MCF 10A (cell line): ENCODE measurements around the gene DNAH3. TPM values are rescaled to one million over a fixed set of nuclear protein-coding genes. Genes with fewer than 3 reads are reported as not detected.

Experiments used
- BruUV-seq: library from RNA; stranded (reverse); fragments of 400-500 nt; replicated peaks from 2 replicates; lab custom pipeline; 2021; lab: Mats Ljungman, UMichigan
- CTCF ChIA-PET: fragments of 300-600 bp; sonication (Branson Sonifier 250); formaldehyde crosslinking; extraction: SDS; loops from one replicate; lab custom pipeline; 2021; ENCODE audit warnings: antibody characterized with exemption, inconsistent platforms; lab: Yijun Ruan, JAX
- POLR2A ChIA-PET: fragments of 300-600, 350-650 bp; sonication (Branson Sonifier 250); formaldehyde crosslinking; extraction: SDS; loops from one replicate; lab custom pipeline; 2020; ENCODE audit warnings: antibody characterized with exemption, inconsistent platforms; lab: Yijun Ruan, JAX
- DNase-seq: peaks from one replicate; pipeline ENCODE4 v3.0.0-alpha.2; 2018; ENCODE audit not compliant: unreplicated experiment
- H3K27ac Mint-ChIP-seq: one replicate; pipeline ENCODE4 v1.8.0; 2022; ENCODE audit warnings: mild to moderate bottlenecking, low read depth, mixed read lengths; ENCODE audit not compliant: unreplicated experiment
- H3K27me3 Mint-ChIP-seq: one replicate; pipeline ENCODE4 v1.8.0; 2022; ENCODE audit warnings: mixed read lengths; ENCODE audit not compliant: insufficient read depth, unreplicated experiment
- H3K36me3 Mint-ChIP-seq: one replicate; pipeline ENCODE4 v1.8.0; 2022; ENCODE audit warnings: mild to moderate bottlenecking, moderate library complexity, mixed read lengths; ENCODE audit not compliant: insufficient read depth, unreplicated experiment
- H3K4me1 Mint-ChIP-seq: one replicate; pipeline ENCODE4 v1.8.0; 2022; ENCODE audit warnings: mixed read lengths; ENCODE audit not compliant: insufficient read depth, unreplicated experiment
- H3K4me3 Mint-ChIP-seq: one replicate; pipeline ENCODE4 v1.8.0; 2022; ENCODE audit warnings: mild to moderate bottlenecking, moderate library complexity, mixed read lengths; ENCODE audit not compliant: unreplicated experiment
- H3K9me3 Mint-ChIP-seq: one replicate; pipeline ENCODE4 v1.8.0; 2022; ENCODE audit warnings: mixed read lengths; ENCODE audit not compliant: unreplicated experiment
- intact Hi-C: fragments of 100-400 bp; cut with micrococcal nuclease; formaldehyde crosslinking; loops from 2 replicates; pipeline ENCODE4 v1.14.1; 2022
- total RNA-seq: library from RNA; stranded (reverse); gene quantifications from 2 replicates; pipeline ENCODE4 v1.2.3, GENCODE V29; 2022
- TF ChIP-seq, protein P1 (sequence below): fragments of 200-600 bp; IDR thresholded peaks from one replicate; pipeline ENCODE4 v1.8.0; 2022; ENCODE audit warnings: antibody characterized with exemption, mild to moderate bottlenecking; ENCODE audit not compliant: unreplicated experiment

DNAH3 gene
- total RNA-seq, 1 experiment from 2014 or later = not detected

DNA sequence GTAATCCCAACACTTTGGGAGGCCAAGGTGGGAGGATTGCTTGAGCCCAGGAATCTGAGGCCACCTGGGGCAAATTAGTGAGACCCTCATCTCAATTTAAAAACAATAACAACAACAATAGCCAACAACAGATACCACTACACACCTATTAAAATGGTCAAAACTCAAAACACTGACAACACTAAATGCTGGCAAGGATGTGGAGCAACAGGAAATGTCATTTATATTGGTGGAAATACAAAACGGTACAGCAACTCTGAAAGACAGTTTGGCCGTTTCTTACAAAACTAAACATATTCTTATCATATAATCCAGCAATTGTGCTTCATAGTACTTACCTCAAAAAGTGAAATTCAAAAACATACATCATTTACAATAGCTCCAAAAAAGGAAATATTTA is 57.7 kb downstream of the DNAH3 start:
- ChIA-PET CTCF (no interaction called here), POLR2A (no interaction called here)

DNA sequence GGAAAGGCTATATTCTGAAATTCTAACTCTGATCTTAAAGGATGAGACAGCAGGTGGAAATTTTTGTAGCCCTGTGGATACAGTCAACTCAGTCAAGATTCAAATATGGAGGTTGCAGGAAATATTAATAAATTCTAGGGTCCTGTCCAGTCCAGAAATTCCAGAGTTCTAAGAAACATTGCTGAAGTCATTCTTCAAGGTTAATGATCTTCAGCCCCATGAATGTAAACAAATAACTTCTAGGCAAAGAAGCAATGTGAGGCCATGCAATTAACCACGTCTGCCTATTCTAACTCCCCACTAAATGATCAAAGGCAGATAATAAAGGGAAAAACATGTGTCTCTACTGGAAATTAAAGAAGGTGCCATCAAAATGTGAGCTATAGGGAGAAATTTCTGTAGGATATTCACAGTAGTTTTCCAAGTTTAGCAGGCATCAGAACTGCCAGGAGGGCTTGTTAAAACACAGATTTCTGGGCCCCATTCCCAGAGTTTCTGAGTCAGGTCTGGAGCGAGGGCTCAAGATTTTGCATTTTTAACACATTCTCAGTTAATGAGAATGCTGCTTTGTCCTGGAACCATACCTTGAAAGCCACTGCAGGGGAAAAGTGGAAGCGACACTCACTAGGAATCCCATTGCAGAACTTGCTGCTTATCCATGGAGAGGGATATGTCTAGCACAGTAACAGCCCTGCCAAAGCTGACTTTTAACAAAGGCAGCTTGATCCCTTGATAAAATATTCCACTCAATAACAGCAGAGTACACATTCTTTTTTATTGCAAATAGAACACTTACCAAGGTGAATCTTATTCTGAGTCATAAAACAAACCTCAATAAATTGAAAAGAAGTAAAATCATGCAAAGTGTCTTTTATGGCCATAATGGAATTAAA is 61.8 kb downstream of the DNAH3 start:
- BruUV-seq = no TSS peak
- H3K4me1 Mint-ChIP-seq = peaks cover 9% of the 10 kb centered on the region

More for the DNA sequence above, 57.7 kb downstream of the DNAH3 start:
- no TSS peak for BruUV-seq
- intact Hi-C loops = no loop called here
- no peaks in the 10 kb centered on the region for H3K36me3 Mint-ChIP-seq
- no peak overlapping the region for H3K27ac Mint-ChIP-seq
- DNase-seq = no peak
- no peak overlapping the region for H3K4me3 Mint-ChIP-seq
- TF ChIP-seq, protein P1, sequence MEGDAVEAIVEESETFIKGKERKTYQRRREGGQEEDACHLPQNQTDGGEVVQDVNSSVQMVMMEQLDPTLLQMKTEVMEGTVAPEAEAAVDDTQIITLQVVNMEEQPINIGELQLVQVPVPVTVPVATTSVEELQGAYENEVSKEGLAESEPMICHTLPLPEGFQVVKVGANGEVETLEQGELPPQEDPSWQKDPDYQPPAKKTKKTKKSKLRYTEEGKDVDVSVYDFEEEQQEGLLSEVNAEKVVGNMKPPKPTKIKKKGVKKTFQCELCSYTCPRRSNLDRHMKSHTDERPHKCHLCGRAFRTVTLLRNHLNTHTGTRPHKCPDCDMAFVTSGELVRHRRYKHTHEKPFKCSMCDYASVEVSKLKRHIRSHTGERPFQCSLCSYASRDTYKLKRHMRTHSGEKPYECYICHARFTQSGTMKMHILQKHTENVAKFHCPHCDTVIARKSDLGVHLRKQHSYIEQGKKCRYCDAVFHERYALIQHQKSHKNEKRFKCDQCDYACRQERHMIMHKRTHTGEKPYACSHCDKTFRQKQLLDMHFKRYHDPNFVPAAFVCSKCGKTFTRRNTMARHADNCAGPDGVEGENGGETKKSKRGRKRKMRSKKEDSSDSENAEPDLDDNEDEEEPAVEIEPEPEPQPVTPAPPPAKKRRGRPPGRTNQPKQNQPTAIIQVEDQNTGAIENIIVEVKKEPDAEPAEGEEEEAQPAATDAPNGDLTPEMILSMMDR = no peak
- H3K27me3 Mint-ChIP-seq = no peaks in the 10 kb centered on the region
- peaks cover 16% of the 10 kb centered on the region for H3K4me1 Mint-ChIP-seq
- no peaks in the 10 kb centered on the region for H3K9me3 Mint-ChIP-seq

DNA sequence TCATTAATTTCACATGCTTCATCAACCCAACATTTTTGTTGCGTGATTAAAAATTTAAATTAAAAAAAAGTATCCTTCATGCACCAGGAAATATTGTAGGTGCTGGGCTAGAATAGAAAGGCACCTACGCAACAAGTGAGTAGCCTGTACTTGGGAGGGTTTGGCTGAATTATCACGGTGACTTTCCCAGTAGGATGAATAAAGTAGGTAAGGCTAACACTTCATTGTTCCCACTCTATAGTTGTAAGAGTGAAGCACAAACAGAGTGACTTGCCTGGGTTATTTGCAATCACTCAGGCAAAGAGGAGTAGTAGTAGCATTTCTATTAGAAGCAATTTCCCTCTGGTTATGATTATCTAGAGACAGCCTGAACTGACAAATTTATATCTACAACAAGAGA is 62.5 kb downstream of the DNAH3 start:
- H3K27me3 Mint-ChIP-seq = no peaks in the 10 kb centered on the region
- POLR2A ChIA-PET = interaction anchor here (2.4 kb wide), 1 partner anchor 237 kb away, joined by 7 read pairs; no protein-coding TSS in a partner anchor
- CTCF ChIA-PET = interaction anchor here (0.6 to 1.3 kb wide), 2 partner anchors 10 to 180 kb away, joined by 3 read pairs; no protein-coding TSS in a partner anchor
- no peaks in the 10 kb centered on the region for H3K9me3 Mint-ChIP-seq
- TF ChIP-seq, protein P1 = no peak
- intact Hi-C loops = no loop called here
- DNase-seq = no peak
- no peak overlapping the region for H3K4me3 Mint-ChIP-seq
- BruUV-seq = no TSS peak
- H3K4me1 Mint-ChIP-seq = peaks cover 9% of the 10 kb centered on the region
- no peak overlapping the region for H3K27ac Mint-ChIP-seq
- H3K36me3 Mint-ChIP-seq = no peaks in the 10 kb centered on the region

More for the DNA sequence above, 61.8 kb downstream of the DNAH3 start:
- Mint-ChIP-seq H3K27ac (peak overlapping the region; percentile 16), H3K9me3 (no peaks in the 10 kb centered on the region), H3K27me3 (no peaks in the 10 kb centered on the region), H3K36me3 (no peaks in the 10 kb centered on the region), H3K4me3 (no peak overlapping the region)
- DNase-seq = peak; percentile 49
- intact Hi-C loops = no loop called here
- TF ChIP-seq, protein P1 = no peak
- CTCF ChIA-PET = interaction anchor here (0.6 to 1.3 kb wide), 5 partner anchors 10 to 311 kb away, joined by 3 read pairs; no protein-coding TSS in a partner anchor
- POLR2A ChIA-PET = interaction anchor here (0.6 to 2.4 kb wide), 3 partner anchors 14 to 238 kb away, joined by 3 to 7 read pairs (median 3); no protein-coding TSS in a partner anchor
